Testis (tissue), 2 donors: ENCODE data around the gene OR5K2.

ENCODE experiments used
- POLR2A ChIP-seq: fragments of 450-650 bp; IDR thresholded peaks from one replicate; pipeline ENCODE4 v1.6.1; 2017; ENCODE audit warnings: antibody characterized with exemption, mild to moderate bottlenecking, moderate library complexity
- TF ChIP-seq, protein P1 (sequence below), 3 experiments: fragments of 450-650 bp in 2 of 3; fragments of 200-600 bp in 1 of 3; sonication (generic) in 1 of 3; IDR thresholded peaks; one replicate each; pipeline ENCODE4 v1.5.1; 2016 to 2019; ENCODE audit warnings: antibody characterized with exemption in 3 of 3, mild to moderate bottlenecking in 2 of 3, moderate library complexity in 1 of 3

DNA sequence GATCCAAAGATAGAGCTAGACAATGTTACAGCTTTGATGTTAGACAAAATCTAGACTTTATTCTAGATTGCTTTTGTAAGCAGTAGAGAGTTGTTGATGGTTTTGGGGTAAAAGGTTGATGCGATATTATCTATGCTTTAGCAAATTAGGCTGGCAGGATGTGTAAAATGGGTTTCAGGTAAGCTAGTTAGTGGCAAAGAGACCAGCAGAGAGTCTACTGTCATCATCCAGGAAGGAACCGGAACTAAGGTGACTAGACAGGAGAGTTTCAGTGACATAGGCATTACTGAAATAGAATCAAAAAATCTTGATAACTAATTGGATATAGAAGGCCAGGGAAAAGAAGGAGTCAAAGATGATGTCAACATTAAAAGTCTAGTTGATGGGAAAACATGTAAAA, 11.1 kb downstream of the OR5K2 start:
- TF ChIP-seq POLR2A: no peak
- TF ChIP-seq, protein P1, sequence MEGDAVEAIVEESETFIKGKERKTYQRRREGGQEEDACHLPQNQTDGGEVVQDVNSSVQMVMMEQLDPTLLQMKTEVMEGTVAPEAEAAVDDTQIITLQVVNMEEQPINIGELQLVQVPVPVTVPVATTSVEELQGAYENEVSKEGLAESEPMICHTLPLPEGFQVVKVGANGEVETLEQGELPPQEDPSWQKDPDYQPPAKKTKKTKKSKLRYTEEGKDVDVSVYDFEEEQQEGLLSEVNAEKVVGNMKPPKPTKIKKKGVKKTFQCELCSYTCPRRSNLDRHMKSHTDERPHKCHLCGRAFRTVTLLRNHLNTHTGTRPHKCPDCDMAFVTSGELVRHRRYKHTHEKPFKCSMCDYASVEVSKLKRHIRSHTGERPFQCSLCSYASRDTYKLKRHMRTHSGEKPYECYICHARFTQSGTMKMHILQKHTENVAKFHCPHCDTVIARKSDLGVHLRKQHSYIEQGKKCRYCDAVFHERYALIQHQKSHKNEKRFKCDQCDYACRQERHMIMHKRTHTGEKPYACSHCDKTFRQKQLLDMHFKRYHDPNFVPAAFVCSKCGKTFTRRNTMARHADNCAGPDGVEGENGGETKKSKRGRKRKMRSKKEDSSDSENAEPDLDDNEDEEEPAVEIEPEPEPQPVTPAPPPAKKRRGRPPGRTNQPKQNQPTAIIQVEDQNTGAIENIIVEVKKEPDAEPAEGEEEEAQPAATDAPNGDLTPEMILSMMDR (IDR thresholded peaks at IDR 0.05): no peak
